WTC11 (cell line): ENCODE data around the gene ABLIM2. TPM values are rescaled to one million over a fixed set of nuclear protein-coding genes. Genes with fewer than 3 reads are reported as not detected.

Experiments used
- ATAC-seq: fragments of 200-7000 bp; cut with Tn5 transposase; 2 replicates; pipeline ENCODE4 v1.10.0; 2021; ENCODE audit warnings: mild to moderate bottlenecking, moderate library complexity
- CTCF ChIA-PET: fragments of 300-600 bp; sonication (Branson Sonifier 250); formaldehyde crosslinking; loops from one replicate; lab custom pipeline; 2021; ENCODE audit warnings: antibody characterized with exemption; lab: Charles Lee
- POLR2A ChIA-PET: fragments of 350-600 bp; sonication (Branson Sonifier 250); formaldehyde crosslinking; loops from one replicate; lab custom pipeline; 2021; ENCODE audit warnings: antibody characterized with exemption; lab: Charles Lee
- DNase-seq: peaks from one replicate; pipeline ENCODE4 v3.0.0; 2021; ENCODE audit warnings: low spot score
- H3K27ac Mint-ChIP-seq: 2 replicates; pipeline ENCODE4 v1.8.0; 2021; ENCODE audit warnings: mixed read lengths
- H3K27me3 Mint-ChIP-seq: 2 replicates; pipeline ENCODE4 v1.8.0; 2021; ENCODE audit warnings: low read depth, mild to moderate bottlenecking, moderate library complexity, mixed read lengths
- H3K36me3 Mint-ChIP-seq: 2 replicates; pipeline ENCODE4 v1.8.0; 2021; ENCODE audit warnings: mixed read lengths
- H3K4me1 Mint-ChIP-seq: 2 replicates; pipeline ENCODE4 v1.8.0; 2022; ENCODE audit warnings: mixed read lengths
- H3K4me3 Mint-ChIP-seq: 2 replicates; pipeline ENCODE4 v1.8.0; 2021; ENCODE audit warnings: mild to moderate bottlenecking, moderate library complexity, mixed read lengths
- H3K9me3 Mint-ChIP-seq: 2 replicates; pipeline ENCODE4 v1.8.0; 2021; ENCODE audit warnings: mixed read lengths
- ATF2 ChIP-seq: sonication (generic); formaldehyde crosslinking; IDR thresholded peaks from 2 replicates; pipeline ENCODE4 v1.8.1; 2022; ENCODE audit warnings: low read depth, missing genetic modification reagents, borderline replicate concordance
- ATF3 ChIP-seq: sonication (generic); formaldehyde crosslinking; conservative IDR thresholded peaks from 2 replicates; pipeline ENCODE4 v1.8.1; 2022; ENCODE audit warnings: mild to moderate bottlenecking, missing genetic modification reagents
- E2F4 ChIP-seq: sonication (generic); formaldehyde crosslinking; IDR thresholded peaks from 2 replicates; pipeline ENCODE4 v1.8.1; 2022; ENCODE audit warnings: low read depth, mild to moderate bottlenecking, moderate library complexity, missing genetic modification reagents, borderline replicate concordance
- HMGXB4 ChIP-seq: sonication (generic); formaldehyde crosslinking; IDR thresholded peaks from 2 replicates; pipeline ENCODE4 v1.8.1; 2023; ENCODE audit warnings: mild to moderate bottlenecking, moderate library complexity, missing genetic modification reagents
- JUN ChIP-seq: sonication (generic); formaldehyde crosslinking; IDR thresholded peaks from 2 replicates; pipeline ENCODE4 v1.8.0; 2023; ENCODE audit warnings: mild to moderate bottlenecking, missing genetic modification reagents
- MYBL2 ChIP-seq: sonication (generic); formaldehyde crosslinking; IDR thresholded peaks from 2 replicates; pipeline ENCODE4 v1.8.1; 2023; ENCODE audit warnings: mild to moderate bottlenecking, moderate library complexity, missing genetic modification reagents
- NFYB ChIP-seq: sonication (generic); formaldehyde crosslinking; conservative IDR thresholded peaks from 2 replicates; pipeline ENCODE4 v1.8.0; 2022; ENCODE audit warnings: low read depth, missing genetic modification reagents
- NR1H2 ChIP-seq: sonication (generic); formaldehyde crosslinking; IDR thresholded peaks from 2 replicates; pipeline ENCODE4 v1.9.0; 2021; ENCODE audit warnings: mild to moderate bottlenecking, moderate library complexity, missing genetic modification reagents
- NR2C2 ChIP-seq: sonication (generic); formaldehyde crosslinking; IDR thresholded peaks from 2 replicates; pipeline ENCODE4 v1.8.0; 2022; ENCODE audit warnings: mild to moderate bottlenecking, missing genetic modification reagents
- PRDM15 ChIP-seq: sonication (generic); formaldehyde crosslinking; IDR thresholded peaks from 2 replicates; pipeline ENCODE4 v1.8.0; 2022; ENCODE audit warnings: missing genetic modification reagents
- PREB ChIP-seq: sonication (generic); formaldehyde crosslinking; IDR thresholded peaks from 2 replicates; pipeline ENCODE4 v1.8.1; 2022; ENCODE audit warnings: mild to moderate bottlenecking, missing genetic modification reagents, moderate library complexity, borderline replicate concordance
- PRRX2 ChIP-seq: fragments of 250-450 bp; sonication (Bioruptor Pico); IDR thresholded peaks from 2 replicates; pipeline ENCODE4 v1.8.0; 2021; ENCODE audit warnings: mild to moderate bottlenecking
- SP1 ChIP-seq: sonication (generic); formaldehyde crosslinking; conservative IDR thresholded peaks from 2 replicates; pipeline ENCODE4 v1.8.1; 2022; ENCODE audit warnings: missing genetic modification reagents
- TEAD1 ChIP-seq: sonication (generic); formaldehyde crosslinking; IDR thresholded peaks from 2 replicates; pipeline ENCODE4 v1.8.0; 2022; ENCODE audit warnings: mild to moderate bottlenecking, missing genetic modification reagents
- ZNF138 ChIP-seq: sonication (generic); formaldehyde crosslinking; conservative IDR thresholded peaks from 2 replicates; pipeline ENCODE4 v1.8.1; 2022; ENCODE audit warnings: mild to moderate bottlenecking, moderate library complexity, missing genetic modification reagents
- ZNF219 ChIP-seq: sonication (generic); formaldehyde crosslinking; IDR thresholded peaks from 2 replicates; pipeline ENCODE4 v1.8.0; 2023; ENCODE audit warnings: missing genetic modification reagents, mild to moderate bottlenecking, borderline replicate concordance
- ZNF232 ChIP-seq: sonication (generic); formaldehyde crosslinking; IDR thresholded peaks from 2 replicates; pipeline ENCODE4 v1.8.0; 2022; ENCODE audit warnings: mild to moderate bottlenecking, missing genetic modification reagents
- ZSCAN18 ChIP-seq: fragments of 250-450 bp; sonication (Bioruptor Pico); IDR thresholded peaks from 2 replicates; pipeline ENCODE4 v2.1.2; 2022; ENCODE audit warnings: mild to moderate bottlenecking, moderate library complexity
- total RNA-seq: library from RNA; stranded (reverse); gene quantifications from 3 replicates; pipeline ENCODE4 v1.2.3, GENCODE V29; 2021

The ABLIM2 gene
- total RNA-seq, 1 experiment from 2014 or later = 2.6 TPM

GRCh38 chr4:8126523-8126922, 32.1 kb downstream of the ABLIM2 start:
- Mint-ChIP-seq H3K27me3 (no peaks in the 10 kb centered on the region), H3K9me3 (no peaks in the 10 kb centered on the region), H3K27ac (no peak overlapping the region), H3K4me3 (no peak overlapping the region), H3K36me3 (no peaks in the 10 kb centered on the region), H3K4me1 (peaks cover 11% of the 10 kb centered on the region)
- DNase-seq (no peak), ATAC-seq (no peak)
- ChIA-PET CTCF (interaction anchor here (0.5 to 1.9 kb wide), 2 partner anchors 41 to 211 kb away, joined by 3 to 6 read pairs; no protein-coding TSS in a partner anchor), POLR2A (no interaction called here)
- no peak for TF ChIP-seq NFYB (CRISPR knock-in tag)
- TF ChIP-seq HMGXB4 (CRISPR knock-in tag) = no peak
- TF ChIP-seq MYBL2 (CRISPR knock-in tag) = no peak
- TF ChIP-seq NR2C2 (CRISPR knock-in tag) = no peak
- TF ChIP-seq NR1H2 (CRISPR knock-in tag) = no peak
- no peak for TF ChIP-seq ATF2 (CRISPR knock-in tag)
- TF ChIP-seq ATF3 = no peak
- no peak for TF ChIP-seq ZNF219 (CRISPR knock-in tag)
- TF ChIP-seq ZNF232 (CRISPR knock-in tag) = no peak
- TF ChIP-seq PRDM15 = no peak
- no peak for TF ChIP-seq ZNF138 (CRISPR knock-in tag)
- no peak for TF ChIP-seq ZSCAN18
- TF ChIP-seq E2F4 (CRISPR knock-in tag) = no peak
- no peak for TF ChIP-seq PREB (CRISPR knock-in tag)
- no peak for TF ChIP-seq TEAD1
- TF ChIP-seq JUN (CRISPR knock-in tag) = no peak
- TF ChIP-seq PRRX2 = no peak
- TF ChIP-seq SP1 (CRISPR knock-in tag) = no peak
